Keratinocyte (primary cell): ENCODE results near the gene BRAT1.

ENCODE experiments used
- CTCF ChIP-seq, 3 experiments: IDR thresholded peaks in 1 of 3; conservative IDR thresholded peaks in 1 of 3; optimal IDR thresholded peaks in 1 of 3; 2 replicates in 2 of 3; 3 replicates in 1 of 3; pipeline versions ENCODE3 to v1.5.1; 2011; ENCODE audit warnings: low read length in 3 of 3, mild to moderate bottlenecking in 3 of 3, moderate library complexity in 2 of 3, control low read depth in 1 of 3, inconsistent platforms in 1 of 3; ENCODE audit not compliant: insufficient read depth in 2 of 3; ENCODE audit errors: extremely low read depth in 1 of 3
- EZH2 ChIP-seq: IDR thresholded peaks from one replicate; pipeline ENCODE4 v1.6.1; 2012; ENCODE audit warnings: inconsistent platforms, mild to moderate bottlenecking, low read length, moderate library complexity

GRCh38 chr7:2573761-2574160 lies 18.4 kb upstream of the BRAT1 start:
- TF ChIP-seq CTCF (optimal IDR thresholded peaks at IDR 0.05 in 1 of 3, IDR thresholded peaks at IDR 0.05 in 1 of 3, conservative IDR thresholded peaks at IDR 0.05 in 1 of 3; ENCODE audit: extremely low read depth in 1 of 3, insufficient read depth in 2 of 3, low read length in 3 of 3): no peak
- no peak for TF ChIP-seq EZH2
